Endothelial cell of umbilical vein (primary cell): ENCODE results near the gene DHRS1. TPM values are rescaled to one million over a fixed set of nuclear protein-coding genes. Genes with fewer than 3 reads are reported as not detected.

Source experiments
- BruUV-seq: library from RNA; stranded (reverse); fragments of 400-500 nt; replicated peaks from 2 replicates; lab custom pipeline; 2021; lab: Mats Ljungman, UMichigan
- CTCF ChIA-PET: fragments of 300-600, 350-600 bp; sonication (Branson Sonifier 250); formaldehyde crosslinking; loops from one replicate; lab custom pipeline; 2021; ENCODE audit warnings: antibody characterized with exemption, inconsistent platforms; lab: Charles Lee
- POLR2A ChIA-PET: fragments of 300-600, 350-600 bp; sonication (Branson Sonifier 250); formaldehyde crosslinking; loops from one replicate; lab custom pipeline; 2021; ENCODE audit warnings: antibody characterized with exemption, inconsistent platforms; lab: Charles Lee
- DNase-seq: peaks from one replicate; pipeline ENCODE4 v3.0.0-alpha.2; 2011; ENCODE audit warnings: low read depth, low spot score
- FAIRE-seq: peaks from 2 replicates; lab custom pipeline; 2011; peaks lifted over from hg19 to GRCh38; lab: Jason Lieb, UNC
- H2AFZ ChIP-seq: 2 replicates; pipeline ENCODE4 v1.6.0; 2012; ENCODE audit warnings: low read depth, low read length, control low read depth, inconsistent platforms
- H3K27ac ChIP-seq: 2 replicates; pipeline ENCODE4 v1.5.1; 2011; ENCODE audit warnings: low read depth, mild to moderate bottlenecking, control low read depth, low read length, moderate library complexity; ENCODE audit not compliant: insufficient read depth
- H3K27me3 ChIP-seq, 2 experiments: 2 replicates each; pipeline versions ENCODE4 v1.6.0 to v1.6.1; 2011; ENCODE audit warnings: low read length in 2 of 2, mixed read lengths in 1 of 2; ENCODE audit not compliant: control insufficient read depth in 2 of 2, insufficient read depth in 2 of 2
- H3K36me3 ChIP-seq, 2 experiments: 2 replicates in 1 of 2; 3 replicates in 1 of 2; pipeline ENCODE4 v1.5.1; 2011; ENCODE audit warnings: low read length in 2 of 2, mild to moderate bottlenecking in 1 of 2, moderate library complexity in 1 of 2; ENCODE audit not compliant: control insufficient read depth in 2 of 2, insufficient read depth in 2 of 2; ENCODE audit errors: extremely low read depth in 1 of 2
- H3K4me1 ChIP-seq: 3 replicates; pipeline ENCODE4 v1.5.1; 2011; ENCODE audit warnings: mild to moderate bottlenecking, low read length; ENCODE audit not compliant: control insufficient read depth, insufficient read depth; ENCODE audit errors: extremely low read depth
- H3K4me2 ChIP-seq: 2 replicates; pipeline ENCODE4 v1.6.1; 2011; ENCODE audit warnings: low read length, control low read depth, mixed read lengths; ENCODE audit not compliant: insufficient read depth
- H3K4me3 ChIP-seq, 3 experiments: fragments of 200-600 bp in 1 of 3; sonication (generic), shearing (Covaris generic) in 1 of 3; replicated peaks in 1 of 3; 2 replicates each; pipeline ENCODE4 v1.5.1; 2011 to 2016; ENCODE audit warnings: control low read depth in 3 of 3, low read length in 3 of 3, mild to moderate bottlenecking in 2 of 3, inconsistent platforms in 1 of 3, low read depth in 1 of 3, moderate library complexity in 1 of 3; ENCODE audit not compliant: insufficient read depth in 1 of 3
- H3K79me2 ChIP-seq: 2 replicates; pipeline ENCODE4 v1.6.0; 2012; ENCODE audit warnings: low read length, inconsistent platforms; ENCODE audit not compliant: control insufficient read depth, insufficient read depth
- H3K9ac ChIP-seq: replicated peaks from 2 replicates; pipeline ENCODE3; 2011; ENCODE audit warnings: low read length, control low read depth; ENCODE audit not compliant: insufficient read depth; ENCODE audit errors: extremely low read depth
- H3K9me1 ChIP-seq: replicated peaks from 3 replicates; pipeline ENCODE4 v1.6.0; 2011; ENCODE audit warnings: mild to moderate bottlenecking, low read length; ENCODE audit not compliant: control insufficient read depth, insufficient read depth; ENCODE audit errors: extremely low read depth
- H3K9me3 ChIP-seq: replicated peaks from 2 replicates; pipeline ENCODE4 v1.5.1; 2012; ENCODE audit warnings: low read length, inconsistent platforms; ENCODE audit not compliant: control insufficient read depth, insufficient read depth
- H4K20me1 ChIP-seq: replicated peaks from 2 replicates; pipeline ENCODE3; 2011; ENCODE audit warnings: mild to moderate bottlenecking, low read length; ENCODE audit not compliant: control insufficient read depth, insufficient read depth; ENCODE audit errors: extremely low read depth
- CTCF ChIP-seq, 2 donors: IDR thresholded peaks; 1 replicate in 1 of 2; 2 replicates in 1 of 2; pipeline ENCODE4 v1.5.1; 2011; ENCODE audit warnings: low read length in 2 of 2, mild to moderate bottlenecking in 2 of 2, moderate library complexity in 2 of 2, control low read depth in 1 of 2, inconsistent platforms in 1 of 2, low read depth in 1 of 2; ENCODE audit not compliant: insufficient read depth in 1 of 2; ENCODE audit errors: extremely low read depth in 1 of 2
- EZH2 ChIP-seq: IDR thresholded peaks from 2 replicates; pipeline ENCODE4 v1.6.1; 2012; ENCODE audit warnings: borderline replicate concordance, low read depth, mild to moderate bottlenecking, moderate library complexity, low read length, inconsistent platforms; ENCODE audit not compliant: severe bottlenecking
- FOS ChIP-seq: IDR thresholded peaks from 2 replicates; pipeline ENCODE4 v1.6.1; 2011; ENCODE audit warnings: mild to moderate bottlenecking, low read length, moderate library complexity, borderline replicate concordance; ENCODE audit not compliant: insufficient read depth
- GATA2 ChIP-seq: IDR thresholded peaks from 2 replicates; pipeline ENCODE4 v1.7.0; 2011; ENCODE audit warnings: low read depth, mild to moderate bottlenecking, moderate library complexity, mixed read lengths, low read length; ENCODE audit not compliant: insufficient read length, insufficient read depth
- JUN ChIP-seq: IDR thresholded peaks from 2 replicates; pipeline ENCODE4 v1.6.1; 2011; ENCODE audit warnings: borderline replicate concordance, low read depth; ENCODE audit not compliant: insufficient read length, insufficient read depth
- MAX ChIP-seq: IDR thresholded peaks from 2 replicates; pipeline ENCODE4 v1.6.1; 2011; ENCODE audit not compliant: insufficient read depth, insufficient read length
- MYC ChIP-seq: IDR thresholded peaks from one replicate; pipeline ENCODE4 v1.6.1; 2011; ENCODE audit warnings: mild to moderate bottlenecking, low read depth, low read length
- POLR2A ChIP-seq: IDR thresholded peaks from 2 replicates; pipeline ENCODE4 v1.6.1; 2012; ENCODE audit warnings: low read depth, mild to moderate bottlenecking, control low read depth, low read length
- POLR2AphosphoS5 ChIP-seq: IDR thresholded peaks from 2 replicates; pipeline ENCODE4 v1.6.1; 2012; ENCODE audit warnings: low read depth, mild to moderate bottlenecking, control low read depth, low read length, moderate library complexity; ENCODE audit not compliant: insufficient read depth
- dilution Hi-C: fragments of 300-500 bp; cut with MboI; formaldehyde crosslinking; loops from one replicate; pipeline ENCODE4 v1.15.0; 2019; ENCODE audit warnings: low sequenced_read_pairs; ENCODE audit not compliant: extremely low pct_ligation_motif_present
- intact Hi-C: fragments of 100-400 bp; cut with micrococcal nuclease; formaldehyde crosslinking; loops from one replicate; pipeline ENCODE4 v1.10.0; 2022
- polyA plus RNA-seq, 4 experiments: library from polyadenylated mRNA; depleted of rRNA in 3 of 4; stranded (reverse) in 3 of 4; unstranded in 1 of 4; fragments of >200 nt; gene quantifications; 2 replicates each; pipeline versions ENCODE4 v1.2.1 to v1.2.3, GENCODE V29; 2011 to 2012; ENCODE audit warnings: missing spikeins in 1 of 4
- total RNA-seq: library from RNA; stranded (reverse); gene quantifications from 2 replicates; pipeline ENCODE4 v1.2.3, GENCODE V29; 2021

DHRS1 gene
- total and polyA plus RNA-seq, 2 donors (not counting 3 experiments of a cell fraction or from before 2014, with no cell fraction given), result 18.0 to 69.5 TPM

- DNase-seq, result no peak
- dilution Hi-C loops (no loop called here), intact Hi-C loops (no loop called here)
- H3K27ac ChIP-seq, result no peak overlapping the region
- POLR2A ChIA-PET, result no interaction called here
- H3K4me3 ChIP-seq, result no peak overlapping the region
- no peaks in the 10 kb centered on the region for H3K9me1 ChIP-seq
- H3K27me3 ChIP-seq, result no peaks in the 10 kb centered on the region
- CTCF ChIA-PET, result interaction anchor here (0.7 to 1.7 kb wide), 10 partner anchors 9 to 119 kb away, joined by 3 to 9 read pairs (median 4); partner anchors contain the start of gene CIDEB
- TF ChIP-seq MYC (no peak), POLR2A (peak; percentile 6), JUN (peak; percentile 50), GATA2 (no peak), MAX (no peak), POLR2AphosphoS5 (no peak), FOS (peak; percentile 33), EZH2 (no peak), CTCF (IDR thresholded peaks at IDR 0.05; ENCODE audit: extremely low read depth in 1 of 2, insufficient read depth in 1 of 2, low read depth in 1 of 2, low read length in 2 of 2) (no peak)
- FAIRE-seq, result peak; percentile 56
- BruUV-seq, result no TSS peak
- peaks cover 0 to 7% of the 10 kb centered on the region in 2 experiments for H3K36me3 ChIP-seq
- H4K20me1 ChIP-seq, result no peaks in the 10 kb centered on the region
- no peak overlapping the region for H3K4me2 ChIP-seq
- H3K4me1 ChIP-seq, result peaks cover 52% of the 10 kb centered on the region
- H2AFZ ChIP-seq, result no peak overlapping the region
- no peak overlapping the region for H3K9ac ChIP-seq
- no peaks in the 10 kb centered on the region for H3K79me2 ChIP-seq
- H3K9me3 ChIP-seq, result no peaks in the 10 kb centered on the region
These were observed 17.8 kb upstream of the DHRS1 start for GRCh38 chr14:24317141-24317928.
